NOMO-1 treated with dmso at 0.1 percent for 144 hours (cell line): Measurements from ENCODE around the gene NOTCH1.

Experiments
- DNase-seq: peaks from one replicate; lab custom pipeline; 2025; ENCODE audit not compliant: unreplicated experiment; lab: John Stamatoyannopoulos, UW

The NOTCH1 gene

DNA sequence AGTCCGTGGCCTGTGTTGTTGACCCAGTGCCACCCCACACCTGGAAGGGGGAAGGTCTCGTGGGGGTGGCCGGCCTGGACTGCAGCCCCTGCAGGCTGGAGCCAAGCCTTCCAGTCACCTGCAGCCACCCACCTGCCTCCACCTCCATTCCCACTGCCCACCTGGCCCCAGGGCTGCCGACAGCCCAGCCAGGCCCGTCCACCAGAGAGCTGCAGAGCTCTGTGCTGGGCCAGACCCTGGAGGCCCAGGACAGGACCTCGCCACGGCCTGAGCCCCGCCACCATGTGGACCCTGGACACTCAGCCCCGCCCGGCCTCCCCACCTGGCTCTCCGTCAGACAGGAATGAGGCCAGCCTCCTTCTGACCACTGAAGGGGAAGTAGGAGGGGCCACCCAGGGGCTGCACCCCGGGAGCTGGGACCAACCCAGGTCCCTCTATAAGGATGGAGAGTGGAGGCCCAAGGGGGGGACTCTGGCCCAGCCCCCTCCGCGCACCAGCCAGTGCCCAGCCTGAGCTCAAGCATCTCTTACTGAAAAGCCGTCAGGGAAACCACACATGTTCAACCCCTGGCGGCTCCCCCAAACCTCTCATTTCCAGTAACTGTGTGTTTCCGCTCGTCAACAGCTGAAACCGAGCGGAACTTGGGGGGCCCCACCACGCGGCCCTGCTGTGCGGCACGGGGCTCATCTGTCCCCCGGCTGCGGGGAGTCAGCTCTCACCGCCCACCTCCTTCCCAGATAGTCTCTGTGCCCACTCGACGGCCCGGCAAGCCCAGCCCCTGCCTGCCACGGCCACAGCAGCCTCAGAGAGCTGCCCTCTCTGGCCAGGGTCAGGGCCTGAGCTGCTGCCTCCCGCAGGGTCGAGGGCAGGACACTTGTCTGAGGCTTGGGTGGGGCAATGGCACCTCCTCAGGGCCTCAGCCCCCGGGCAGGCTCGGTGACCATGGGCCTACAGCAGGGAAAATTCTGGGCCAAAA lies 12.8 kb downstream of the NOTCH1 start:
- no peak for DNase-seq

DNA sequence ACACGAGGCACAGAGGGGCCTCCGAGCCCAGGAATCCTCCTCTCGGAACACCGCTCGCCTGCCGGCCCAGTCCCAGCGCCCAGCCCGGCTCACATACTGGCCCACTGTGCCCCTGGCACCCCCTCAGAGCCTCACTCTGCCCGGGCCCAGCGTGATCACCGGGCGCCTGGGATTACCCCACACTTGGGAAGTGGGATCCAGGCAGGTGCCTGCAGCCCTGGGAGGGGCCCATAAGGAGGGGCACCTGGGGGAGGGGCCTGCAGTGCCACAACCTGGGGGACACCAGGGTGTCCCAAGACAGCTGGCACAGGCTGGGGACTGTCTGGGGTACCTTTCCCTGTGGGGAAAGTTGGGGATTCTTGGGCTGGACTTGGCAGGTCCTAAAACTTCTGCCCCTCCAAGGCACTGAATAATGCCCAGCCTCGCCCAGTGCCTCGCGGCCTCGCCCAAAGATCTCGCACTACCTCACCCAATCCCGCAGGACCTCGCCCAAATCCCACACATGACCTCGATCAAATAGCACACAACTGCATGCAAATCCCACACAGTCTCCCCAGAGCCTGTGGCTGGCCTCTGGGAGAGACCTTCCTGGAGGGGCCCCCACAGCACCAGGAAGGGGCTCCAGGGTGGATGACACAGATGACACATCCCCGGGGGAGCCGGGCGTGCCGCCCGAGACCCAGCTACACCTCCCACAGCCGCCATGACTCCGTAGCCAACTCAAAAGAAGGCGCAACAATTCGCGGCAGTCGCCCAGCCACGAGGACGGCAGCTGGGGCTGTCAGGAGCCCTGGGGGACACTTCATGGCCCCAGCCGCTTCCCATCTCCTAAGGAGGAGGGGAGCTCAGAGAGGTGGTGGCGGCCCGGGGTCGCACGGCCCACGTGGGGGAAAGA lies 13.7 kb downstream of the NOTCH1 start:
- DNase-seq = no peak

DNA sequence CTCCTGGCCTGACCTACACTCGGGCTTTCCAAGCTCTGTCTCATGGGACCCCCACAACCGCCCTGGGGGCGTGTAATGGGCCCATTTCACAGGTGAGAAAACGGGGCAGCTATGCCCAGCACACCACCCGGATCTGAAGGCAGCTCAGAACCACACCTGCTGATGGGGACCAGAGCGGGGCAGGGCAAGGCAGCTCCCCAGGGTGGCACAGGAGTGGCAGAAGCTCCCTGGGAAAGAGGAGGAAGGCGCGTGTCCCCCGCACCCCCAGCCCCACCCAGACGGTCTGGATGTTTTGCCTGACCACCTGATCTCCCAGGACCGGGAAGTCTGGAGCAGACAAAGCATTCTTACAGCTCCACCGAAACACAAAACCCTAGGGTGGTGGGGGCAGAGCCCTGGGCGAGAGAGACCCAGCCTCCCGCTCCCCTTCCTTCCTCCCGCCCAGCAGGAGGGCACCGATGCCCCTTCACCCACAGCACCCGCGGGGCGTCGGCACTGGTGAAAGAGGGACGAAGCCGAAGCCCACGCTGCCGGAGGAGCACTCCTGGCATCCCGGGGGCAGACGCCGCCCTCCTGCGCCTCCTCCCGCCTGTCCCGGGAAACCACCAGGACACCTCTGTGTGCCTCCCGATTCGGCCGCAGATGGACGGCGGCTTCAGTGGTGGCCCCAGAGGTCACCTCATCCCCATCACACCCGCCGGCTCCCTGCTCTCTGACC lies 14.5 kb downstream of the NOTCH1 start:
- DNase-seq = no peak

DNA sequence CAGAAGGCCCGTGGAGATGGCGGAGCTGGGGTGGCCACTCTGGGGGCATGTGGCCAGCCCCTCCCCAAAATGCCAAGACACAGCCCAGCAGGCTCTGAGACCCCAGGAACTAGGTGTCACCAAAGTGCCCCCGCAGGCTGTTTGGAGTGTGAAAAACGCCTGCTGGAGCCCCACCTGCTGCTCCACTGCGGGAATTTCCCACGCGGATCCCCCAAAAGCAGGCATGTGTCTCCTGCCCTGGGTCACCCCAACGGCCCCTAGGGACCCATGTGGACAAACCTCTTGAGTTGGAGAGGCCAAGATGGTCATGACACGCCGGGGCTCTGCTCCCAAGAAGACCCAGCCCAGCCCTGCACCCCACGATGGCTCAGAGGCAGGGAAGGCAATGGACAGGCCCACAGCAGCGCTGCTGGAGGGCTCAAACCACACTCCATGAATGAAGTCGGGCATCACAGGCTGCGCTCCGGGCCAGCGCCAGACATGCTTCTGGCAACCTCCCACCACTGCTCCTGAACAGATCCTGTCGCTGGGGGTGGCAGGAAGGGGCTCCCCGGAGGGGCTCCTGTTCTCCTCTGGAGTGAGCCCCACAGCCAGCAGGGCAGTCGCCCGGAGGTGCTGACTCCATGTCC lies 15.3 kb downstream of the NOTCH1 start:
- no peak for DNase-seq

DNA sequence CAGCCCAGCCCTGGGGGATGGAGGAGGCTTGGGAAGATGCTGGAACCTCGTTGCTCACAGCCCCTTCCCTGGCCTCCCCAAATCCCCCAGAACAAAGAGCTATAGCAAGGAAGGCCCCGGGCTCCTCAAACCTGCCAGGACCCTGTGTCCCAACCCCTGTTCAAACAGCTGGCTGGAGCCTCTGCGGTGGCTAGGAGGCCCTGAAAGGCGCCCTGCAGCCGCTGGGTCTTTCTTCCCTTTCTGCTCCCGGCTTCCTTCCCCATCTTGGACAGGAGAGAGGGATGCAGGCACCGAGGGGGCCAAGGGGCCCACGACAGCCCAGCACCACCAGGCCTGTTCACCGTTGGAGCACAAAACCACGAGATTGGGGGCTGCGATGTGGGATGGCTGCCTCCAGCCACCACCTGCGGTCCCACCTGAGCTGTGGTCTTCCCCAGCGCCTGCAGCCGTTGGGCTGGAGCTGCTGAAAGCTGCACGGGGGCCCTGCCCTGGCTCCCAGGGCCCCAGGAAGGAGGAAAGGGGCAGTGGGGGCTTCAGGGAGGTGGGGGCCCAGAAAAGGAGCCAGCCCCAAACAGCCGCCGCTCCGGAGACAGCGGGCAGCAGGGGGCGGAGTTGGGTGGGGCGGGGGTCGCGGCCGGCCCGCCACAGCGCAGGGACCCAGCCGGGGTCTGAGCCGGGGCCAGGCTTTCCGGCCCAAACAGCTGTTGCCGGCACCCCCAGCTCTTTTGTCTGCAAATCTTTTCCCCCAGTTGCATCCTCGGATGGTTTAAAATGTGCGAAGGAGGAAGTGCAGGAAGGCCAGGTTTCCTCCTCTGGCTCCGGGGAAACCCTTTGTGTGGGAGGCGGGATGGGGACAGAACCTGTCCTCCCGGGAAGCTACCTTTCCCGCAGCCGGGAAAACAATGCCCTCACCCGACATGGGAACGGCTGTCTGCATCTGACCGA lies 16.1 kb downstream of the NOTCH1 start:
- no peak for DNase-seq

DNA sequence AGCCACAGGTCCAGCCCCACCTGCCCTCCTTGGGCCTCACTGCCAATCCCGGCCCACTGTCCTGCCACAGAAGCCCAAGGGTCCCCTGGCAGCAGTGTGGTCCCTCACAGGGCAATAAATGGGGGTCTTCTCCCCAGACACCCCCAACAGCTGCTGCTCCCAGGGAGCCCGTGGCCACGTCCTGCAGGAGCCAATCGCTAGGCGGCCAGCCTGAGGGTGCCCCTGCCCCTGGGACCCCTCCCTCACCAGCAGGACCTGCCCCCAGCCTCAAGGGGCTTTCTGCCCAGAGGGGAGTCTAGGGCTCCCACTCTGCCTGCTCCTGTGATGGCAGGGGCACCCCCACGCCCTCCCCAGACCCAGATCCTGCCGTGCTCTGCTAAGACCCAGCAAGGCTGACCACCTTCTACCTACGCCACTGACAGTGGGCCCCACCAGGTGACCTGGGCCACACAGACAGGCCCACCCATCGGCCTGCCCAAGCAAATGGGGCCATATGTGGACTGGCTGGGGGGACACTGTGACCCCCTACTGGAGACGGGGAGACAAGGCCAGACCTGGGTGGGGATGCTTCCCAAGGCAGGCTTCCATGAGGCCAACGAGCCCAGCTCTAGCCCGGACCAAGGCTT lies 17.0 kb downstream of the NOTCH1 start:
- no peak for DNase-seq

DNA sequence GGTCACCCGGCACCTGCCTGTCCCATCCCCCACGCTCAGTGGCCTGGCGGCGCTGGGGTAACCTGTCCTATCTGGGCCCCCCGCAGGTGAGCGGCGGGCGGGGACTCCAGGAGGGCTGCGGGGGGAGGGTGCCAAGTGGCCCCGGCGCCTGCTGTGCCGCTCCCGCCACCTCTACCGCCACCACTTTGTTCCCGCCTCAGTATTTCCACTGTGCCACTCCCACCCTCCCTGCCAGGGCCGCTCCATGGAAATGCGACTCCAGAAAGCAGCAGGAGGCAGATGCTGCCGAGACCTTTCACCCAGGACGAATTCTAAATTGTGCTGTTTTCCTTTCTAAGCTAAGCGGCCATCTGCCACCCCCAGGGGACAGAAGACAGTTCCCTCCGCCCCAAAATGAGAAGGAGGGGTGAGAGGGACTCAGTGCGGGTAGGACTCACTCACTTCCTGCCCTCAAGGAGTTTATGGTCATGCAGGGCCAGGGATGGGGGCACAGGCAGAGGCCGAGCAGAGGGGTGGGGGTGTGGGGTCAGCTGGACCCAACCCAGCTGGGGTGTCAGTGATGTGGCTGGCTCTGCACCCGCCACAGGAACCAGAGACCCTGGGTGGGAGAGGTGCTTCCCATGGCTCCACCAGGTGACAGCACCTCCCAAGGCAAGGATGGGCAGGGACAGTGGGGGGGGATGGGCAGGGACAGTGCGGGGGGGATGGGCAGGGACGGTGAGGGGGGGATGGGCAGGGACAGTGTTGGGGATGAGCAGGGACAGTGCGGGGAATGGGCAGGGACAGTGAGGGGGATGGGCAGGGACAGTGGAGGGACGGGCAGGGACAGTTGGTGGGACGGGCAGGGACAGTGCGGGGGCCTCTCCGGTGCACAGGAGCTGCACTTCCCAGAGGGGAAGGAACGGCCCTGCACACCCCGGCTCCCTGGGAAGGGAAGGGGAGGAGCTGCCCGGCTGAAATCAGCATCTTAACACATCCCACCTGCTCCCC lies 17.8 kb downstream of the NOTCH1 start:
- DNase-seq = no peak

DNA sequence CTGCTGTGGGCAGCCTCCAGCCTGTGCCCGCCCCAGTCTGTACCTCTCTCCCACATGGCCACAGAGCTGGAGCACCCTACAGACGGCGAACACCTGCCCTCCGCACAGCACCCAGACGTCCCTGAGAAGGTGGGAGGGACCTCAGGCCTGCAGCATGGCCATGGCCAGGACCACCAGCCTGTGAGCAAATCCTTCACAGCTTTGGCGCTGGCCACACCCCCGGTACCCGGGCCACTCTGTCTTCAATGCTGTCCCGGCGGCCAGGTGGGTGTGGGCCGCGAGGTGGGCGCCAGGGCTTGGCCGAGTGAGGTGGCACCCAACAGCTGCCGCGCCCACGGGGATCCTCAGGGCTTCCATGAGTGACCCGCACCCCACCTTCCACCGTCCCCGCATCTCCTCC lies 18.7 kb downstream of the NOTCH1 start:
- DNase-seq = no peak

DNA sequence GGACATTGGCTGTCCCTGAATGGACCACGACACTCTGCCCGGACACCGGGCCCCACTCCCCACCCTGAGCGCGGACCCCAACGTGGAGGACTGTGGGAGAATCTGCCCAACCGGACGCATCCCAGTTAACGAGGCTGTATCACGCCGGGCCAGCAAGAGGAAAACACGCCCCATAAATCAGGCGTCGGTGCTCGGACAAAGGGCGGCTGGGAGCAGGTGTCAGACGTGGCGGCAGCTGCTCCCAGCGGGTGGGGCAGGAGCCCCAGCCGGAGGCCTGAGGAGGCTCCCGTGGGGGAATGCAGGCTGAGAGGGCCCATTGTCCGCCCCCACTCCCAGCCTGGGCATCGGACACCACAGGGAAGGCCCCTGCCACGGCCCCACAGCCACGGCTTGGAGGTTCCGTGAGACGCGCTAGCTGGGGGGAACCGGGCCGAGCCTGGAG lies 19.2 kb downstream of the NOTCH1 start:
- no peak for DNase-seq

DNA sequence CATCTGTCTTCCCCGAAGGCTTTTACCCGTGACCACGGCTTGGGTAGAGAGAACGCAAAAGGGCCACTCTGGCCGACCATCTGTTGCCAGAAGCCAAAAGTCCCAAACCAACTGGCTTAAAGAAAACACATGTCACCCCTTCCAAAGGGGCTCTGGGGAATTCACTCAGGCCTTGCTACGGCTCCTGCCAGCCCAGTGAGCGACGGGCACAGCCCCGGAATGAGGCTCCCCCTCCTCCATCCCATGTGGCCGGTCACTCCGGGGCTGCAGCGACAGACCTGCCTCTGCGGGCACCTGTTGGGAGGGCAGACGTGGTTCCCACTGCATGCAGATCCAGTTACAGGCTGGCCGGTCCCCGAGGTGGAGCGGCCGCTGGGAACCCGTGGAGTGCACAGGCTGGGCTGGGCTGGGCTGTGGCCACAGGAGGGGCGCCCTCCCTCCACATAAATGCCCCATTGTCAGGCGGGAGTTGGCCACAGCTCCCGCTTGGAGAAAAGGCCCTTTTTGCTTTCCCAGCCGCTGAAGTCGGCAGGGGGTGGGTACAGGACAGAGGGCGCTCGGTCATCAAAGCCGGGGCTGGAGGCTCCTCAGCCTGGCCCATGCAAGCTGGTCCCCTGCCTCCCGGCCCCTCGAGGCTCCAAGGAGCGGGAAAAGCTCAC lies 19.9 kb downstream of the NOTCH1 start:
- no peak for DNase-seq

DNA sequence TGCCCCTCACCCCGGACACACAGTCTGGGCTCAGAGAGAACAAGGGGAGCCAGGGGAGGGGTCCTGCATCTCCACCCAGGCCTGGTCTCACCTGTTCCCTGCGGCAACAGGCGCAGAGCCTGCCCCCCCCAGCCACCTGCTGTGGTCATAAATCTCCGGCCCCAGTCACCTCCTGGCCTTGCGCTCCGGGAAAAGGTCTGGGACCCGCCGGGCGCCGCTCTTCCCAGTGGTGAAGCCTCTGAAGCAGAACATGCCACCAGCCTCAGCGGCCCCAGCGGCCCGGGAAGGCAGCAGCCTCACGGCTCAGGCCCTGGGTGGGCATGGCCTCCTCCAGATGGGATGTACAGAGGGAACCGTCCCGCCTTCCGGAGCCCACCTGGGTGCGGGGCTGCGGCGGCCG lies 20.6 kb downstream of the NOTCH1 start:
- no peak for DNase-seq

DNA sequence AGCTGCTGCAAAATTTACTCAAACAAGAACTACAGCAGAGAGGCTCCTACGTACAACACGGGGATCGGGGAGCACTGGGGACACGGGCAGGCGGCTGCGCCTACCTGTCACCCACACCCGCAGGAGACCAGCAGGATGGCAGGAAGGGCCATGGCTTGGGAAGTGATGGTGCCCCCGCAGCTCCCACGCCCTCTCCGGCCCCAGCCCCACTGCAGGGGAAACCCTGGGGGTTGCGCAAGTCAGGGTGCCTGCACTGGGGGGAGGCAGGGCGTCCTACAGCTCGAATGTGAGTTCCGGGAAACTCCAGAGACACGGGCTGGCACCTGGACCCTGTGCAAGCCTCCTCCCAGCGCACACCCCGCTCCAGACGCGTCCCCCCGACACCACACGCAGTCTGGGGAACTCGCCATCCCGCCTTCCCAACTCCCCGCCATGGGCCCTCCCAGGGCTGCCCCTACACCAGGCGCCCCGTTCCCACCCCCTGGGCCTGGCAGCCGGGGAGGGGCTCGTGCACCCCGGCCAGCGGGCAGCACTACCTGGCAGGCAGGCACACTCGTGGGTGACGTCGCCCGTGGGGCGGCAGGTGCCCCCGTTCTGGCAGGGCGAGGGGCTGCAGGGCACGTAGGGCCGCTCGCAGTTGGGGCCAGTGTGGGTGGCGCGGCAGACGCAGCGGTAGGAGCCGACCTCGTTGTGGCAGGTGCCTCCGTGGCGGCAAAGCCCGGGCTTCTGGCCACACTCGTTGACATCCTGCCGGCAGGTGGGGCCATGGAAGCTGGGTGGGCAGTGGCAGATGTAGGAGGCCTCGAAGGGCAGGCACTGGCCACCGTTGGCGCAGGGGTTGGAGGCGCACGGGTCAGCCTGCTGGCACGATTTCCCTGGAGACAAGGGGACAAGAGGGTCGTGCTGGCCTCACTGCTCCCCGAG lies 23.3 kb downstream of the NOTCH1 start:
- peak; percentile 26 for DNase-seq

DNA sequence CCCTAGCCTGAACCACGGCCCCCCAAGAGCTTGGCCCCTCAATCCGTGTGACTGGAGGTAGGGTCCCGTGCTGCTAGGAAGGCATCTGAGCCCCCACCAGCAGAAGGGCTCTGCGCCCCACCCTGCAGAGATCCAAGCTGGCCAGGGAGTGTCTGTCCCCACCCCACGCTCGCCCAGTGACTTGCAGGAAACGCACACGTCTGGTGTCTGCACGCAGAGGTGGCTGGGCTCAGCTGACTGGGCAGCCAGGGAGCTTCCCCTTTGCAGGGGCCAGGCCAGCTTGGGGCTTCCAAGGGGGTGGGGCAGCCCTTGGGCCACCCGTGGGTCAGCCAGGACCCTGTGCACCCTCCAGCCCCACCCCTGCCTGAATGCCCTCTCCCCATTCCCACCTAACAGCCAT lies 24.3 kb downstream of the NOTCH1 start:
- peak; percentile 31 for DNase-seq

DNA sequence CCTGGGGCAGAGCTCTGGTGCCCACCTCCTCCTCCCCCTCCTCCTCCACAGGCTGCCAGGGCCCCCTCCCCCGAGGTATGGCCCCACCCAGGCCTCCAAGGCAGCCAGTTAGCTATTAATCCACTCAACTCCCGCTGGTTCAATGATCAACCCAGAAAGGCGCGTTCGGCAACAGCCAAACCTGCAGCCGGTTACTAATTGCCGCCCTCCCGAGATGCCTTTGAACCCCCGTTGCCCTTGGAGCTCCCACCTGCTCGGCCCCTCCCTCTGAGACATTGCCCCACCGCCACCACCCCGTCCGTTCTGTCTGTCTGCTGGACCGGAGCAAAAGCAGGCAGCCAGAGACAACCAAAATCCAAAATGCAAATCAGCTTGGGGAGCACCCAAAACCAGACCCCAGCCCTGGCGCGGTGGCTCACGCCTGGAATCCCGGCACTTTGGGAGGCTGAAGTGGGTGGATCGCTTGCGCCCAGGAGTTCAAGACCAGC lies 25.8 kb downstream of the NOTCH1 start:
- DNase-seq = no peak

DNA sequence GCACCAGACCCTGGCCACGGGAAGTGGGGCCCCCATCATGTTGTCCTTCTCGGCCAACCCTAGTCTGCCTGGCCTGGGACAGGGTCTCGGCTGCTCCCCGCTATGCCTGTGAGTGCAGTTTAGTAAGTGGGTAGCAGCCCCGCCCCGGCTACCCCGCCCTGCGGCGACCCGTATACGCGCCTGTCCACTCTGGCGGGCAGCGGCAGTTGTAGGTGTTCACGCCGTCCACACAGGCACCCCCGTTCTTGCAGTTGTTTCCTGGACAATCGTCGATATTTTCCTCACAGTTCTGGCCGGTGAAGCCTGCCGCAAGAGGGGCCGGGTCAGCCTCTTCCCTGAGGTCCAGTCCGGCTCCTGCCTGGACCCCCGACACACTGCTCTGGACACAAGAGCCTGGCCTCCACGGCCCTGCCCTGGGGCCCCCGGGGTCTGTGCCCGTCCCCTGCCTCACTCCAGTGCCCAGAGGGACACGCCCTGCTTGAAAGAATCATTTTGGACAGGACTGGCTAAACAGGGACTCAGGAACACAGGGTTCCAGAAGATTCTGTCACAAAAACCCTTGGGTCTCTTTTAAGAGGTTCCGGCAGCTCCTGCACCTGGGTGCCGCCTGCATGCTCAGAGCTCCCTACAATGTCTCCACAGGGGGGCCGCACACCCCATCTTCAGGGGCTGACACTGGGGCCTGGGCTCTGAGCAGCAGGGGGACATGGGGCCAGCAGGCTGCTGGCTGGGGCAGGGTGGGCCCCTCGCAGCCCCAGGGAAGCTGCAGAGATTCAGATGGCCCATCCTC lies 26.4 kb downstream of the NOTCH1 start:
- no peak for DNase-seq
